ENCODE data around the gene CNTNAP2. TPM values are rescaled to one million over a fixed set of nuclear protein-coding genes. Genes with fewer than 3 reads are reported as not detected.
"Not testable (repeated sequence)": the region's sequence is repeated elsewhere in the genome, so short reads cannot be mapped to it uniquely, and the experiment has no call there.

CNTNAP2 gene
- total RNA-seq, 6 experiments from 2014 or later = 0.07 to 0.13 (median 0.12) TPM; not detected in 3

GRCh38 chr7:148410905-148411304 lies 2294.3 kb downstream of the CNTNAP2 start:
- Mint-ChIP-seq H3K9me3 (peaks cover 9% of the 10 kb centered on the region; the same call in 1 of the 2 replicates), H3K36me3 (ENCODE audit: low read depth) (no peaks in the 10 kb centered on the region), H3K4me1 (ENCODE audit: low read depth) (no peaks in the 10 kb centered on the region), H3K4me3 (no peak overlapping the region), H3K27ac (no peak overlapping the region), H3K27me3 (ENCODE audit: insufficient read depth) (no peaks in the 10 kb centered on the region)
- TF ChIP-seq CTCF (IDR thresholded peaks at IDR 0.05) = no peak
- no peak for DNase-seq

GRCh38 chr7:148412691-148413090 lies 2296.1 kb downstream of the CNTNAP2 start:
- no peak for TF ChIP-seq CTCF (IDR thresholded peaks at IDR 0.05)
- Mint-ChIP-seq H3K4me3 (no peak overlapping the region), H3K27ac (no peak overlapping the region), H3K9me3 (peaks cover 9% of the 10 kb centered on the region; the same call in 1 of the 2 replicates), H3K4me1 (ENCODE audit: low read depth) (no peaks in the 10 kb centered on the region), H3K27me3 (ENCODE audit: insufficient read depth) (no peaks in the 10 kb centered on the region), H3K36me3 (ENCODE audit: low read depth) (no peaks in the 10 kb centered on the region)
- no peak for DNase-seq

- H3K36me3 Mint-ChIP-seq (ENCODE audit: low read depth) = no peaks in the 10 kb centered on the region
- no peak overlapping the region for H3K27ac Mint-ChIP-seq
- DNase-seq = no peak
- no peak for TF ChIP-seq CTCF (IDR thresholded peaks at IDR 0.05)
- no peak overlapping the region for H3K4me3 Mint-ChIP-seq
- no peaks in the 10 kb centered on the region for H3K4me1 Mint-ChIP-seq (ENCODE audit: low read depth)
- H3K9me3 Mint-ChIP-seq = peaks cover 15% of the 10 kb centered on the region
- no peaks in the 10 kb centered on the region for H3K27me3 Mint-ChIP-seq (ENCODE audit: insufficient read depth)
These were observed 2303.5 kb downstream of the CNTNAP2 start for GRCh38 chr7:148419856-148420832.

DNA sequence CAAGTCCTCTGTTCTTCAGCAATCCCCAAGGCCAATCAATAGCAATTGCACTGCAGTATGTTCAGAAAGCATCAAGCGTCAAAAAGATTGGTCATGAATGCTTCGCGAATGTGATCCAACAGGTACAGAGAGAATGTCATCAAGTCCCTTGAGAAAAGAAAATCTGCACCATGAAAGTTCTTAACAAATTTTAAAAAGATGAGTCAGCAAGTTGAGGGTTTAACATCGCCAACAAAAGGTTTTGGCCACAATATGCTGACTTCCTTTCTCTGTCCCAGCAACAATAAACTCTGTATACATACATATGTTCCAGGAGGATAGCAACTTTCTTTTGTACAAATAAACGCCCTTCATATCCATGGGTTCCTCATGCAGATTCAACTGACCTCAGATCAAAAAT lies 2305.4 kb downstream of the CNTNAP2 start:
- peaks cover 23% of the 10 kb centered on the region for H3K9me3 Mint-ChIP-seq
- TF ChIP-seq CTCF (IDR thresholded peaks at IDR 0.05) = no peak
- no peak for DNase-seq
- H3K36me3 Mint-ChIP-seq (ENCODE audit: low read depth) = peaks cover 5% of the 10 kb centered on the region
- no peak overlapping the region for H3K4me3 Mint-ChIP-seq
- no peak overlapping the region for H3K27ac Mint-ChIP-seq
- no peaks in the 10 kb centered on the region for H3K4me1 Mint-ChIP-seq (ENCODE audit: low read depth)
- no peaks in the 10 kb centered on the region for H3K27me3 Mint-ChIP-seq (ENCODE audit: insufficient read depth)

- H3K27ac Mint-ChIP-seq; H3K4me1 Mint-ChIP-seq (ENCODE audit: low read depth); DNase-seq; H3K4me3 Mint-ChIP-seq; H3K36me3 Mint-ChIP-seq (ENCODE audit: low read depth); H3K27me3 Mint-ChIP-seq (ENCODE audit: insufficient read depth): not testable (repeated sequence)
- H3K9me3 Mint-ChIP-seq = peaks cover 49% of the 10 kb centered on the region
These were observed 2309.8 kb downstream of the CNTNAP2 start for GRCh38 chr7:148426393-148426792.

GRCh38 chr7:148430690-148431089 lies 2314.1 kb downstream of the CNTNAP2 start:
- H3K4me3 Mint-ChIP-seq; H3K27me3 Mint-ChIP-seq (ENCODE audit: insufficient read depth); H3K36me3 Mint-ChIP-seq (ENCODE audit: low read depth); H3K27ac Mint-ChIP-seq; H3K4me1 Mint-ChIP-seq (ENCODE audit: low read depth); DNase-seq: not testable (repeated sequence)
- peaks cover 38% of the 10 kb centered on the region for H3K9me3 Mint-ChIP-seq

All from HFFc6 (cell line).